ENCODE data around the gene DOLPP1. TPM values are rescaled to one million over a fixed set of nuclear protein-coding genes. Genes with fewer than 3 reads are reported as not detected.
A peak's percentile ranks its signal among the peaks of the same experiment; 100 is the strongest.

DOLPP1 gene
- total and polyA plus RNA-seq, 2 of the 13 experiments (the other 11 are each of a cell fraction or from before 2014, with no cell fraction given) = 21.0 to 34.1 TPM

DNA sequence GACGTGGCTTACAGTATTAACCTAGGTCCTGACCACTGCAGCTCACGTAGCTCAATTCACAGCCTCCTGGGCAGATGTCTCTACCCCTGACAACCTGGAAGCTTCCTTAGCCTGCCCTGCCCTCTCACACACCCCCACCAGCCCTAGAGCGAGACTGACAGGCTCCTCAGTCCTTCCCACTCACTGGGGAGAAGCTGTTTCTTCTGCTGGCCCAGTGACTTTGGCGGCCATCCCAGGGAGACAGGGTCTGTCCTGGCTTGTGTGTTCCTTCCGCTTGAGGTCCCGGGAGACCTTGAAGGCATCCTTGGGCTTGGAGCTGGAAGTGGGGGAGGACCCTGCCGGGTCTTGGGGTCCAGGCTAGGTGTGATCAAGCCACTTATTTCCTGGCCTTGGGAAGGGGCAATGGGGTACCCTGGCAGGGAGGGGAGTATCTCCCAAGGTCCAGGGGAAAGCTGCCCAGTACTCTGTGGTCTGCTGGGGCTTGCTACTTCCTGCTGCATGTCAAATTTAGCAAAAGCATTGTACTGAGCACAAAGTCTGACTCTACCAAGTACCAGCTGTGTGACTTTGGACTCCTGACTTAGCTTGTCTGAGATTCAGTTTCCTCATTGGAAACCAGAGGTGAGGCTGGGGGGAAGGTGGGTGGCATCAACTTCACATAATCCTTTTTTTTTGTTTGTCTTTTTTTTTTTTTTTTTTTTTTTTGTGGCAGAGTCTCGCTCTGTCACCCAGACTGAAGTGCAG, 42.6 kb upstream of the DOLPP1 start (continued):
- peak; percentile 50; the same call in 1 of the 2 replicates for TF ChIP-seq HDAC1 (CRISPR knock-in tag; IDR thresholded peaks at IDR 0.05)
- no peak for TF ChIP-seq BORCS8-MEF2B (CRISPR knock-in tag; IDR thresholded peaks at IDR 0.05)
- TF ChIP-seq FOXK1 (CRISPR knock-in tag; IDR thresholded peaks at IDR 0.05; ENCODE audit: borderline replicate concordance, low read depth) = no peak
- TF ChIP-seq ZSCAN9 (CRISPR knock-in tag; IDR thresholded peaks at IDR 0.05; ENCODE audit: borderline replicate concordance) = no peak
- TF ChIP-seq ZNF891 (CRISPR knock-in tag; IDR thresholded peaks at IDR 0.05) = no peak
- TF ChIP-seq, protein P1, sequence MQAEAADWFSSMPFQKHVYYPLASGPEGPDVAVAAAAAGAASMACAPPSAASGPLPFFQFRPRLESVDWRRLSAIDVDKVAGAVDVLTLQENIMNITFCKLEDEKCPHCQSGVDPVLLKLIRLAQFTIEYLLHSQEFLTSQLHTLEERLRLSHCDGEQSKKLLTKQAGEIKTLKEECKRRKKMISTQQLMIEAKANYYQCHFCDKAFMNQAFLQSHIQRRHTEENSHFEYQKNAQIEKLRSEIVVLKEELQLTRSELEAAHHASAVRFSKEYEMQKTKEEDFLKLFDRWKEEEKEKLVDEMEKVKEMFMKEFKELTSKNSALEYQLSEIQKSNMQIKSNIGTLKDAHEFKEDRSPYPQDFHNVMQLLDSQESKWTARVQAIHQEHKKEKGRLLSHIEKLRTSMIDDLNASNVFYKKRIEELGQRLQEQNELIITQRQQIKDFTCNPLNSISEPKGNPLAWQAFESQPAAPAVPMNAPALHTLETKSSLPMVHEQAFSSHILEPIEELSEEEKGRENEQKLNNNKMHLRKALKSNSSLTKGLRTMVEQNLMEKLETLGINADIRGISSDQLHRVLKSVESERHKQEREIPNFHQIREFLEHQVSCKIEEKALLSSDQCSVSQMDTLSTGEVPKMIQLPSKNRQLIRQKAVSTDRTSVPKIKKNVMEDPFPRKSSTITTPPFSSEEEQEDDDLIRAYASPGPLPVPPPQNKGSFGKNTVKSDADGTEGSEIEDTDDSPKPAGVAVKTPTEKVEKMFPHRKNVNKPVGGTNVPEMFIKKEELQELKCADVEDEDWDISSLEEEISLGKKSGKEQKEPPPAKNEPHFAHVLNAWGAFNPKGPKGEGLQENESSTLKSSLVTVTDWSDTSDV (CRISPR knock-in tag; IDR thresholded peaks at IDR 0.05) = 0 out of 2 replicates have a peak, but pooled peaks have one; percentile 21
- no peak for TF ChIP-seq SIN3B (IDR thresholded peaks at IDR 0.05; ENCODE audit: low read length)
- TF ChIP-seq BRD4 (CRISPR knock-in tag; IDR thresholded peaks at IDR 0.05) = no peak
- no peak for TF ChIP-seq HOXD1 (CRISPR knock-in tag; IDR thresholded peaks at IDR 0.05)
- no peak for TF ChIP-seq HNRNPH1 (optimal IDR thresholded peaks at IDR 0.05; ENCODE audit: low read depth, low read length)
- TF ChIP-seq, protein P2, sequence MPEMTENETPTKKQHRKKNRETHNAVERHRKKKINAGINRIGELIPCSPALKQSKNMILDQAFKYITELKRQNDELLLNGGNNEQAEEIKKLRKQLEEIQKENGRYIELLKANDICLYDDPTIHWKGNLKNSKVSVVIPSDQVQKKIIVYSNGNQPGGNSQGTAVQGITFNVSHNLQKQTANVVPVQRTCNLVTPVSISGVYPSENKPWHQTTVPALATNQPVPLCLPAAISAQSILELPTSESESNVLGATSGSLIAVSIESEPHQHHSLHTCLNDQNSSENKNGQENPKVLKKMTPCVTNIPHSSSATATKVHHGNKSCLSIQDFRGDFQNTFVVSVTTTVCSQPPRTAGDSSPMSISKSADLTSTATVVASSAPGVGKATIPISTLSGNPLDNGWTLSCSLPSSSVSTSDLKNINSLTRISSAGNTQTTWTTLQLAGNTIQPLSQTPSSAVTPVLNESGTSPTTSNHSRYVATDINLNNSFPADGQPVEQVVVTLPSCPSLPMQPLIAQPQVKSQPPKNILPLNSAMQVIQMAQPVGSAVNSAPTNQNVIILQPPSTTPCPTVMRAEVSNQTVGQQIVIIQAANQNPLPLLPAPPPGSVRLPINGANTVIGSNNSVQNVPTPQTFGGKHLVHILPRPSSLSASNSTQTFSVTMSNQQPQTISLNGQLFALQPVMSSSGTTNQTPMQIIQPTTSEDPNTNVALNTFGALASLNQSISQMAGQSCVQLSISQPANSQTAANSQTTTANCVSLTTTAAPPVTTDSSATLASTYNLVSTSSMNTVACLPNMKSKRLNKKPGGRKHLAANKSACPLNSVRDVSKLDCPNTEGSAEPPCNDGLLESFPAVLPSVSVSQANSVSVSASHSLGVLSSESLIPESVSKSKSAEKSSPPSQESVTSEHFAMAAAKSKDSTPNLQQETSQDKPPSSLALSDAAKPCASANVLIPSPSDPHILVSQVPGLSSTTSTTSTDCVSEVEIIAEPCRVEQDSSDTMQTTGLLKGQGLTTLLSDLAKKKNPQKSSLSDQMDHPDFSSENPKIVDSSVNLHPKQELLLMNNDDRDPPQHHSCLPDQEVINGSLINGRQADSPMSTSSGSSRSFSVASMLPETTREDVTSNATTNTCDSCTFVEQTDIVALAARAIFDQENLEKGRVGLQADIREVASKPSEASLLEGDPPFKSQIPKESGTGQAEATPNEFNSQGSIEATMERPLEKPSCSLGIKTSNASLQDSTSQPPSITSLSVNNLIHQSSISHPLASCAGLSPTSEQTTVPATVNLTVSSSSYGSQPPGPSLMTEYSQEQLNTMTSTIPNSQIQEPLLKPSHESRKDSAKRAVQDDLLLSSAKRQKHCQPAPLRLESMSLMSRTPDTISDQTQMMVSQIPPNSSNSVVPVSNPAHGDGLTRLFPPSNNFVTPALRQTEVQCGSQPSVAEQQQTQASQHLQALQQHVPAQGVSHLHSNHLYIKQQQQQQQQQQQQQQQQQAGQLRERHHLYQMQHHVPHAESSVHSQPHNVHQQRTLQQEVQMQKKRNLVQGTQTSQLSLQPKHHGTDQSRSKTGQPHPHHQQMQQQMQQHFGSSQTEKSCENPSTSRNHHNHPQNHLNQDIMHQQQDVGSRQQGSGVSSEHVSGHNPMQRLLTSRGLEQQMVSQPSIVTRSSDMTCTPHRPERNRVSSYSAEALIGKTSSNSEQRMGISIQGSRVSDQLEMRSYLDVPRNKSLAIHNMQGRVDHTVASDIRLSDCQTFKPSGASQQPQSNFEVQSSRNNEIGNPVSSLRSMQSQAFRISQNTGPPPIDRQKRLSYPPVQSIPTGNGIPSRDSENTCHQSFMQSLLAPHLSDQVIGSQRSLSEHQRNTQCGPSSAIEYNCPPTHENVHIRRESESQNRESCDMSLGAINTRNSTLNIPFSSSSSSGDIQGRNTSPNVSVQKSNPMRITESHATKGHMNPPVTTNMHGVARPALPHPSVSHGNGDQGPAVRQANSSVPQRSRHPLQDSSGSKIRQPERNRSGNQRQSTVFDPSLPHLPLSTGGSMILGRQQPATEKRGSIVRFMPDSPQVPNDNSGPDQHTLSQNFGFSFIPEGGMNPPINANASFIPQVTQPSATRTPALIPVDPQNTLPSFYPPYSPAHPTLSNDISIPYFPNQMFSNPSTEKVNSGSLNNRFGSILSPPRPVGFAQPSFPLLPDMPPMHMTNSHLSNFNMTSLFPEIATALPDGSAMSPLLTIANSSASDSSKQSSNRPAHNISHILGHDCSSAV (CRISPR knock-in tag; IDR thresholded peaks at IDR 0.05; ENCODE audit: borderline replicate concordance) = no peak
- TF ChIP-seq ZNF790 (CRISPR knock-in tag; IDR thresholded peaks at IDR 0.05; ENCODE audit: borderline replicate concordance) = no peak
- TF ChIP-seq TBL1XR1 (IDR thresholded peaks at IDR 0.05; ENCODE audit: borderline replicate concordance, low read length, partially characterized antibody) = no peak
- TF ChIP-seq SP140L (CRISPR knock-in tag; IDR thresholded peaks at IDR 0.05; ENCODE audit: borderline replicate concordance) = no peak
- TF ChIP-seq GATAD1 (CRISPR knock-in tag; IDR thresholded peaks at IDR 0.05) = no peak
- no peak for TF ChIP-seq ZKSCAN1 (IDR thresholded peaks at IDR 0.05; ENCODE audit: low read length)
- no peak for TF ChIP-seq SMAD3 (CRISPR knock-in tag; IDR thresholded peaks at IDR 0.05)
- no peak for TF ChIP-seq ZNF724P (CRISPR knock-in tag; IDR thresholded peaks at IDR 0.05; ENCODE audit: borderline replicate concordance)
- no peak for TF ChIP-seq YEATS4 (CRISPR knock-in tag; IDR thresholded peaks at IDR 0.05; ENCODE audit: borderline replicate concordance)
- TF ChIP-seq MED1 (CRISPR knock-in tag; IDR thresholded peaks at IDR 0.05) = no peak
- TF ChIP-seq PAX8 (CRISPR knock-in tag; IDR thresholded peaks at IDR 0.05; ENCODE audit: borderline replicate concordance) = no peak

Data from HepG2 (cell line).